ENCODE measurements around the gene ACAD9. TPM values are rescaled to one million over a fixed set of nuclear protein-coding genes. Genes with fewer than 3 reads are reported as not detected.

The ACAD9 gene
- total RNA-seq, 1 donor from 2014 or later = 32.4 TPM

DNA sequence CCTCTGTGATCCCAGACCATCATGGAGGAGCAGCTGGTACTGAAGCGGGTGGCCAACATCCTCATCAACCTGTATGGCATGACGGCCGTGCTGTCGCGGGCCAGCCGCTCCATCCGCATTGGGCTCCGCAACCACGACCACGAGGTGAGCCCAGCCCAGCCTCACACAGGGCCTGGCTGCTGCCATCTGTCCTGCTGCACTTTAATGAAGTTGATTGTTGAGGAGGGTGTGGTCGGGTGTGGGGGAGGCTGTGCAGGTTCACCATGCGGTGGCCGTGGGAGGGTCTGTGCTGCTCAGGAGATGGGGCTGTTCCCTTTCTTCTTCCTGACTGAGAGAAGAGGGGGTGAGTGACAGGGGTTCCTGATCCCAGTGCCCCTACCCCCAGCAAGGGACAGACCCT lies 30.6 kb downstream of the ACAD9 start:
- DNase-seq (ENCODE audit: low read depth) = no peak
- H3K27ac ChIP-seq (ENCODE audit: low read depth, low read length) = no peak overlapping the region
- no peak for FAIRE-seq
- H3K4me3 ChIP-seq (ENCODE audit: insufficient read depth, low read depth, low read length) = no peak overlapping the region
- Mint-ChIP-seq H3K27me3 (ENCODE audit: low read depth, unreplicated experiment) (no peaks in the 10 kb centered on the region), H3K36me3 (ENCODE audit: low read depth, unreplicated experiment) (peaks cover 29% of the 10 kb centered on the region), H3K4me3 (ENCODE audit: unreplicated experiment) (no peak overlapping the region), H3K9me3 (ENCODE audit: unreplicated experiment) (no peaks in the 10 kb centered on the region), H3K4me1 (ENCODE audit: low read depth, unreplicated experiment) (no peaks in the 10 kb centered on the region), H3K27ac (ENCODE audit: unreplicated experiment) (no peak overlapping the region)
- H3K36me3 ChIP-seq (ENCODE audit: insufficient read depth, low read length) = peaks cover 38% of the 10 kb centered on the region
- H4K20me1 ChIP-seq (ENCODE audit: insufficient read depth, low read length) = no peaks in the 10 kb centered on the region
- no peaks in the 10 kb centered on the region for H3K79me2 ChIP-seq (ENCODE audit: insufficient read depth, low read length)
- no peak for TF ChIP-seq EZH2 (IDR thresholded peaks at IDR 0.05; ENCODE audit: insufficient read depth, low read length)
- TF ChIP-seq, protein P1, sequence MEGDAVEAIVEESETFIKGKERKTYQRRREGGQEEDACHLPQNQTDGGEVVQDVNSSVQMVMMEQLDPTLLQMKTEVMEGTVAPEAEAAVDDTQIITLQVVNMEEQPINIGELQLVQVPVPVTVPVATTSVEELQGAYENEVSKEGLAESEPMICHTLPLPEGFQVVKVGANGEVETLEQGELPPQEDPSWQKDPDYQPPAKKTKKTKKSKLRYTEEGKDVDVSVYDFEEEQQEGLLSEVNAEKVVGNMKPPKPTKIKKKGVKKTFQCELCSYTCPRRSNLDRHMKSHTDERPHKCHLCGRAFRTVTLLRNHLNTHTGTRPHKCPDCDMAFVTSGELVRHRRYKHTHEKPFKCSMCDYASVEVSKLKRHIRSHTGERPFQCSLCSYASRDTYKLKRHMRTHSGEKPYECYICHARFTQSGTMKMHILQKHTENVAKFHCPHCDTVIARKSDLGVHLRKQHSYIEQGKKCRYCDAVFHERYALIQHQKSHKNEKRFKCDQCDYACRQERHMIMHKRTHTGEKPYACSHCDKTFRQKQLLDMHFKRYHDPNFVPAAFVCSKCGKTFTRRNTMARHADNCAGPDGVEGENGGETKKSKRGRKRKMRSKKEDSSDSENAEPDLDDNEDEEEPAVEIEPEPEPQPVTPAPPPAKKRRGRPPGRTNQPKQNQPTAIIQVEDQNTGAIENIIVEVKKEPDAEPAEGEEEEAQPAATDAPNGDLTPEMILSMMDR (IDR thresholded peaks at IDR 0.05; ENCODE audit: insufficient read depth, low read depth, low read length) = no peak
- H3K4me1 ChIP-seq (ENCODE audit: insufficient read depth, low read length) = no peaks in the 10 kb centered on the region
- H3K9me3 ChIP-seq (ENCODE audit: insufficient read depth, low read depth, low read length) = no peaks in the 10 kb centered on the region
- H2AFZ ChIP-seq (ENCODE audit: low read depth, low read length) = no peak overlapping the region
- no peak overlapping the region for H3K9ac ChIP-seq (ENCODE audit: low read length)
- H3K27me3 ChIP-seq (ENCODE audit: insufficient read depth, low read length) = no peaks in the 10 kb centered on the region
- H3K4me2 ChIP-seq (ENCODE audit: low read length) = no peak overlapping the region

DNA sequence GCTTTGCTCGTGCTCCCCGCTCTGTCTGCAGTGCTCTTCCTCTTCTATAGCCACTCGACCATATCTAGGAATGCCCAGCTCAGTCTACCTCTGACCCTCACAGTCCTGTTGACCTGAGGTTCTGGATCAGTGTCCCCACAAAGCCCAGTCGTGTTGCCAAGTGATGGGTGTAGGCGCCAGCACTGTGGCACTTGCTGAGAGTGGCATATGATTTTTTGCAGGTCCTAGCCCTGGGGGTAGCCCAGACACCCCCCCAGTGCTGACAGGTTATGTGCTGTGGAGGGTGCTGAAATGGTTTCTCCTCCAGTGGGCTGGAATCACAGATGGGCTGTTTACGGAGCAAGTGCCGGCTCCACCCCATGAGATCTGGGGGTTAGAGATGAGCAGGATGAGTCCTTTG lies 32.5 kb downstream of the ACAD9 start:
- FAIRE-seq = no peak
- H3K27ac Mint-ChIP-seq (ENCODE audit: unreplicated experiment) = no peak overlapping the region
- no peak overlapping the region for H3K9ac ChIP-seq (ENCODE audit: low read length)
- H3K4me3 ChIP-seq (ENCODE audit: insufficient read depth, low read depth, low read length) = no peak overlapping the region
- H3K79me2 ChIP-seq (ENCODE audit: insufficient read depth, low read length) = no peaks in the 10 kb centered on the region
- H3K4me1 Mint-ChIP-seq (ENCODE audit: low read depth, unreplicated experiment) = no peaks in the 10 kb centered on the region
- no peaks in the 10 kb centered on the region for H3K4me1 ChIP-seq (ENCODE audit: insufficient read depth, low read length)
- H3K9me3 Mint-ChIP-seq (ENCODE audit: unreplicated experiment) = no peaks in the 10 kb centered on the region
- no peak overlapping the region for H3K27ac ChIP-seq (ENCODE audit: low read depth, low read length)
- peaks cover 32% of the 10 kb centered on the region for H3K36me3 Mint-ChIP-seq (ENCODE audit: low read depth, unreplicated experiment)
- TF ChIP-seq, protein P1 (IDR thresholded peaks at IDR 0.05; ENCODE audit: insufficient read depth, low read depth, low read length) = no peak
- TF ChIP-seq EZH2 (IDR thresholded peaks at IDR 0.05; ENCODE audit: insufficient read depth, low read length) = no peak
- H3K27me3 ChIP-seq (ENCODE audit: insufficient read depth, low read length) = no peaks in the 10 kb centered on the region
- H3K9me3 ChIP-seq (ENCODE audit: insufficient read depth, low read depth, low read length) = no peaks in the 10 kb centered on the region
- DNase-seq (ENCODE audit: low read depth) = no peak
- no peak overlapping the region for H3K4me3 Mint-ChIP-seq (ENCODE audit: unreplicated experiment)
- H3K36me3 ChIP-seq (ENCODE audit: insufficient read depth, low read length) = peaks cover 47% of the 10 kb centered on the region
- no peaks in the 10 kb centered on the region for H3K27me3 Mint-ChIP-seq (ENCODE audit: low read depth, unreplicated experiment)
- no peak overlapping the region for H2AFZ ChIP-seq (ENCODE audit: low read depth, low read length)
- H4K20me1 ChIP-seq (ENCODE audit: insufficient read depth, low read length) = no peaks in the 10 kb centered on the region
- H3K4me2 ChIP-seq (ENCODE audit: low read length) = no peak overlapping the region

DNA sequence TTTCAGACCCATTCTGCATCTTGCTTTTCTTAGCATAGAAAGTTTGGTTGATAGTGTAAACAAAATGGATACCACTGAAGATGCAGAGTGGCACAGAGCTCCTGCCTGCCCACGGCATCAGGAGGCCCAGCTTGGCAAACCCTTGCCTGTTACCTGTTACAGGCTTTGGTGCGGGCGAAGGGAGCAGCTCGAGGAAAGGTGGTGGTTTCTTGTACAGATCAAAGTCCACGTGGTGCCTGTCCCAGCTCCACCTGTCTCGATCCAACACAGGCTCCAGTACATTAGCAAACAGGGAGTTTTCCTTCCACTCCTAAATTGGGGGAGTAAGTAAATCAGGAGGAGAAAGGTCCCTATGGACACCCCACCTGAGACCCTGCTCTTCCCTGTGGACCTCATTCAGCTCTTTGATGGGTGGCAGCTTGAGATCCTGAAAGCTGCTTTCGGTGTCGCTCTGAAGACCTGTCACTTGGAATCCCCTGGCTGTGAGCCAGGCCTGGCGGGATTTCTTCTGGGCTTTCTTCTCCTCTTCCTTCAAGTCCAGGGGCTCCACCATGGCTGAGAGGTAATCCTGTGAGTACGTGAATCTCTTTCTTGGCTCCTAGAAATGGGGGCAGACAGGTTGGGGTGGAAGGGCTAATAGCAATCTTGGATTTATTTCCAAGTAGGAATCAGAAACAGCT lies 35.7 kb downstream of the ACAD9 start:
- Mint-ChIP-seq H3K27ac (ENCODE audit: unreplicated experiment) (no peak overlapping the region), H3K36me3 (ENCODE audit: low read depth, unreplicated experiment) (peaks cover 46% of the 10 kb centered on the region), H3K9me3 (ENCODE audit: unreplicated experiment) (peaks cover 6% of the 10 kb centered on the region), H3K27me3 (ENCODE audit: low read depth, unreplicated experiment) (no peaks in the 10 kb centered on the region), H3K4me3 (ENCODE audit: unreplicated experiment) (no peak overlapping the region), H3K4me1 (ENCODE audit: low read depth, unreplicated experiment) (no peaks in the 10 kb centered on the region)
- Histone ChIP-seq H3K27ac (ENCODE audit: low read depth, low read length) (no peak overlapping the region), H3K27me3 (ENCODE audit: insufficient read depth, low read length) (no peaks in the 10 kb centered on the region), H3K9me3 (ENCODE audit: insufficient read depth, low read depth, low read length) (no peaks in the 10 kb centered on the region), H3K79me2 (ENCODE audit: insufficient read depth, low read length) (no peaks in the 10 kb centered on the region), H3K9ac (ENCODE audit: low read length) (no peak overlapping the region), H3K36me3 (ENCODE audit: insufficient read depth, low read length) (peaks cover 40% of the 10 kb centered on the region), H3K4me2 (ENCODE audit: low read length) (no peak overlapping the region), H2AFZ (ENCODE audit: low read depth, low read length) (no peak overlapping the region), H3K4me3 (ENCODE audit: insufficient read depth, low read depth, low read length) (no peak overlapping the region), H4K20me1 (ENCODE audit: insufficient read depth, low read length) (no peaks in the 10 kb centered on the region), H3K4me1 (ENCODE audit: insufficient read depth, low read length) (no peaks in the 10 kb centered on the region)
- FAIRE-seq = no peak
- TF ChIP-seq, protein P1 (IDR thresholded peaks at IDR 0.05; ENCODE audit: insufficient read depth, low read depth, low read length) = no peak
- no peak for TF ChIP-seq EZH2 (IDR thresholded peaks at IDR 0.05; ENCODE audit: insufficient read depth, low read length)
- DNase-seq (ENCODE audit: low read depth) = no peak
